ENCODE results near the gene NOX1.
A peak's percentile ranks its signal among the peaks of the same experiment; 100 is the strongest.
"Not testable (repeated sequence)": the region's sequence is repeated elsewhere in the genome, so short reads cannot be mapped to it uniquely, and the experiment has no call there.

NOX1 gene

DNA sequence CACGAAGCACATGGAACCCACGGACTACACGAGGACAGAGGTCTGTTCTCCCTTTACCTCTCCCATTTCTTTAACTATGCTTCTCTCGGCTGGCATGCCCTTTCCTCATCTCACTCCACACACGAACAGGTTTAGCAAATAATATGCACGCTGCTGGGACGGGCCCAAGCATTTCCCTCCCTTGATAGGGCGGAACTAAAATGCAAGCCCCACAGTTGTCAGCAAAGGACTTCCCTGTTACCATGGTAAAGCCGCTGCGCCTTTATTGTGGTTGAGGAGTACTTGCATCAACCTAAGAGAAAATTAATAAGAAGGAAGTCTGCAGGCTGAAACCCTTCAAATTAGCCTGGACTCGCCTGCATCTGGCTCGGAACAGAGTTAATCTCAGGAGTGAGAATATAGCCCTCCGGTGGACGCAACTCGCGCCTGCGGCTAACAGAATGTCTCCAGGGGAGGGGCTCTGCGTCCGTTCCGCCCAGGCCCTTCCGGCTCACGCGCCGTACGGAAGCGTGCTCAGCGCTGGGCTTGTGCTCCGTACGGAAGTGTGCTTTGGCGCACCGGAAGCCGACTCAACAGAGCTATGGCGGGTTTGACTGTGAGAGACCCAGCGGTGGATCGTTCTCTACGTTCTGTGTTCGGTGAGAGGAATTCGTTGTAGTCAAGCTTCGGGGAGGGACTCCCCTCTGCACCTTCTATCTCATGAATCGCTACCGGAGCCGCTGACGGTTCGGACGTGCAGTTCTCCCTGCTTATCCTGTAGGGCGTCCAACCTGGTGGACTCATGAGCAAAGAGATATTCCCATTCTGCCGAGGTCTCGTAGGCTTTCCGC, 54.1 kb downstream of the NOX1 start, which contains the start of gene CSTF2:
Gene CSTF2 (plus strand): TSS at position 555 of the 830 bp plus-strand sequence. CDS start 26 bp downstream, at position 581.
- peak; percentile 39 to 54 for DNase-seq (ENCODE audit: low read depth in 2 of 2, low spot score in 1 of 2)

GRCh38 chrX:100819534-100819836, 54.7 kb downstream of the NOX1 start:
- DNase-seq (ENCODE audit: low read depth in 2 of 2, low spot score in 1 of 2), result peak in 1 of 2 donors; percentile 14

DNA sequence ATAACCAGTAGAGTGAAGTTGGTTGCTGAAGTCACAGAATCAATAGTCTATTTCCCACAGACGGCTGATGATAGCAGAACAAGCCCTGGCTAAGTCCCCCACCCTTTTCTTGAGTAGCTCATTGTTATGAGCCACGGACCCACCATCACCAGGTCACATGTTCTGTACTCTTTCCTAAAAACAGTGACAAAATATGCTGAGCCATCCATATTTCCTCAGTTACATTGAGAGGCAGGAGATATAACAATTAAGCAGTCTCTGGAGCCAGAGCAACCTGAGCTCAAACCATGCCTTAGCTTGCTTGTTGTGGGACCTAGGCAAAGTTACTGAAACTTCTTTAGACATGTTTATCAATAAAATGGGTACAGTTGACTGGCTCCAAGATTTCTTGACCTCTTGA, 56.8 kb downstream of the NOX1 start:
- DNase-seq (ENCODE audit: low read depth in 2 of 2, low spot score in 1 of 2), result no peak

DNA sequence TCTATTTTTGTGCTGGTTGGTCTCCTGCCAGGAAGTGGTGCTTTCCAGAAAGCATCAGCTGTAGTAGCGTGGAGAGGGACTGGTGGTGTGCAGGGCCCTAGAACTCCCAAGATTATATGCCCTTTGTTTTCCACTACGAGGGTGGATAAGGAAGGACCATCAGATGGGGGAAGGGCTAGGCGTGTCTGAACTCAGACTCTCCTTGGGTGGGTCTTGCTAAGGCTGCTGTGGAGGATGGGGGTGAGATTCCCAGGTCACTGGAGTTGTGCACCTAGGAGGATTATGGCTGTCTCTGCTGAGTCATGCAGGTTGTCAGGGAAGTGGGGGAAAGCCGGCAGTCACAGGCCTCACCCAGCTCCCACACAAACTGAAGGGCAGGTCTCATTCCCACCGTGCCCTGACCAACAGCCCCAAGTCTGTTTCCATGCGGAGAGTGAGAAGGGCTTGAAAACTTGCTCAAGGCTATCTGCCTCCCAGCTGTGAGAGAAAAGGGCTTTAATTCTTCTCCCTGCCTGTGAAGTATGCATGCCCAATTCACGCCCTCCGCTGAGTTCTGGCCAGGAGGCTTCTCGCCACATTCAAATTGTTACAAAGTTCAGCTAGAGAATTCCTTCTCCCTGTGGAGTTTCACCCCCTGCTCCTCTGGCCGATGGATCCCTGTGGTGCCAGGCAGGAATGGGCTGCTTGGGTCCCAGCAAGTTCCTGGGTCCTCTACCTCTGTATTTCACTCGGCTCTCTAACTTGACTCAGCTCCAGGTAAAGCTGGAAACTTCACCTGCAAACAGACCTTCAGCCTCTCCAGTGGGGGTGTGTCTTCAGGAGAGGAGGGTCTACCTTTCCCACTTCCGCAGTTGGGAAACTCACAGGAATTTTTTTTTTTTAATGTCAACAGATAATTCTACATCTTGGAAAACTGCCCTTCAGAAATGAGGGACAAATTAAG, 61.7 kb downstream of the NOX1 start:
- no peak for DNase-seq (ENCODE audit: low read depth in 2 of 2, low spot score in 1 of 2)

DNA sequence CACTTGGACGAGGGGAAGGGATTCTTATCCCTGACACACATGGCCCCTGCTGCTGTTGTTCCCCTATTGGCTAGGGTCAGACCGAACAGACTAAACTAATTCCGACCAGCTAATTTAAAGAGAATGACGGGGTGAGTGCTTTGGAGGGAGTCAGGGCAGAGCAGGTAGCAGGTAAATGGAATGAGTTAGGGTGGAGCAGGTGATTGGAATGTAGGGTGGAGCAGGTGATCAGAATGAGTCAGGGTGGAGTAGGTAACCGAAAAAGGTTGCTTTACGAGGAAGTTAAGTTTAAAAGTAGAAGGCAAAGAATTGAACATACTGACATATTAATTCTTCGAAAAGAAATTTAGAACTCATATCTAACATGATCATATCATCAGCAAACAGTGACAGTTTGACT, 65.9 kb downstream of the NOX1 start:
- not testable (repeated sequence) for DNase-seq (ENCODE audit: low read depth in 2 of 2, low spot score in 1 of 2)

DNA sequence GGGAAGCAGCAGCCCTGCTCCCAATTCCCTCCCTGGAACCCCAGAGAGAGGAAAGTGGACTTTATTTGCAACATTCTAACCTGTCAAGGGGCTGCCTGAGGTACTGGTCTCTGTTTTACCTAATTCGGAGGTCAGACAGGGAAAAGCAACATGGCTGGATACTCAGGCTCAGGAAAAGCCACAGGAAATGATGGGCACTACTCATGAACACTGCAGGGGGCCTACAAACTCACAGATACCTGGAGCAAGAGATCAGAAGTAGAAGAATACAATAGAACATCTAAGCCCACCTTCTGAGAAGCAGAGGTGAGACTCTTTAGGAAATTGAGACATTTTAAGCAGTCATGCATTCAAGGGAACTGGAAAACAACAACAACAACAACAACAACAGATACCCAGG, 69.4 kb downstream of the NOX1 start:
- DNase-seq (ENCODE audit: low read depth in 2 of 2, low spot score in 1 of 2), result no peak

DNA sequence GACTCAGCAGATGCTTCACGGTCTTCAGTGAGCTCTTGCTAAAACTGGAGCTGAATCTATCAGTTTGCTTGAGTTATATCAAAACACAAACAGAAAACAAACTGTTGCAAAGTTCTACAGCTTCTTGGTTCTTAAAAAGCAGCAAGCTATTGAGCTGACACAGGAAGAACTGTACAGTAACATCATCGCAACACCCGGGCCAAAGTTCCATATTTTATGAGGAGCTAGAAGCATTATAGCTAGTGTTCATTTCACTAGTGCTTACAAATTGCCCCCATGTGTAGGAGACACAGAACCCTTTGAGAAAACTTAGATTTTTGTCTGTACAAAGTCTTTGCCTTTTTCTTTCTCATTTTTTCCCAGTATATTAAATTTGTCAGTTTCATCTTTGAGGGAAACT, 71.3 kb downstream of the NOX1 start:
- no peak for DNase-seq (ENCODE audit: low read depth in 2 of 2, low spot score in 1 of 2)

- no peak for DNase-seq (ENCODE audit: low read depth in 2 of 2, low spot score in 1 of 2)
Measured at GRCh38 chrX:100798484-100799214, 75.5 kb downstream of the NOX1 start.

GRCh38 chrX:100797359-100797758, 76.8 kb downstream of the NOX1 start:
- DNase-seq (ENCODE audit: low read depth in 2 of 2, low spot score in 1 of 2), result no peak

GRCh38 chrX:100796371-100796770, 77.8 kb downstream of the NOX1 start:
- DNase-seq (ENCODE audit: low read depth in 2 of 2, low spot score in 1 of 2), result not testable (repeated sequence)

Data from stimulated activated CD8-positive, alpha-beta memory T cell treated with anti-CD3 and anti-CD28 coated beads, Interleukin-4, amount 100 ng/mL, for 4 hours (primary cell).